ENCODE measurements around the gene ATP1A3. TPM values are rescaled to one million over a fixed set of nuclear protein-coding genes. Genes with fewer than 3 reads are reported as not detected.

Gene ATP1A3
- total RNA-seq, 4 donors from 2014 or later = 0.35 to 1.3 (median 0.81) TPM

DNA sequence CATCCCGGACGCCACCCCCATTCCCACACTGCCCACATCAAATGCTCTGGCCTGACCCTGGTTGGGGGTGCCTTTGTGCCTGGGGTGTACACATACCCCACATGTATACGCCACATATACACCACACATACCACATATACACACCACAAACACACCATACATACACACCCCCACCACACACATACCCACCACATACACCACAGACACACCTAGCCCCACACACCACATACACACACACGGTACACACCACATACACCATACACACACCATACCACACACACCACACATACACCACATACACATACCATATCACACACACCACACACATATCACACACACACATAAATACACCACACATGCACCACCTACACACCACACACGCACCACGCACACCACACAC lies 75.9 kb downstream of the ATP1A3 start:
- H3K36me3 ChIP-seq = no peaks in the 10 kb centered on the region
- peaks cover 0 to 19% (median 9%) of the 10 kb centered on the region in 4 donors for H3K4me1 ChIP-seq
- no peak overlapping the region for H3K4me3 ChIP-seq
- no peak for TF ChIP-seq POLR2A (IDR thresholded peaks at IDR 0.05)
- TF ChIP-seq, protein P1, sequence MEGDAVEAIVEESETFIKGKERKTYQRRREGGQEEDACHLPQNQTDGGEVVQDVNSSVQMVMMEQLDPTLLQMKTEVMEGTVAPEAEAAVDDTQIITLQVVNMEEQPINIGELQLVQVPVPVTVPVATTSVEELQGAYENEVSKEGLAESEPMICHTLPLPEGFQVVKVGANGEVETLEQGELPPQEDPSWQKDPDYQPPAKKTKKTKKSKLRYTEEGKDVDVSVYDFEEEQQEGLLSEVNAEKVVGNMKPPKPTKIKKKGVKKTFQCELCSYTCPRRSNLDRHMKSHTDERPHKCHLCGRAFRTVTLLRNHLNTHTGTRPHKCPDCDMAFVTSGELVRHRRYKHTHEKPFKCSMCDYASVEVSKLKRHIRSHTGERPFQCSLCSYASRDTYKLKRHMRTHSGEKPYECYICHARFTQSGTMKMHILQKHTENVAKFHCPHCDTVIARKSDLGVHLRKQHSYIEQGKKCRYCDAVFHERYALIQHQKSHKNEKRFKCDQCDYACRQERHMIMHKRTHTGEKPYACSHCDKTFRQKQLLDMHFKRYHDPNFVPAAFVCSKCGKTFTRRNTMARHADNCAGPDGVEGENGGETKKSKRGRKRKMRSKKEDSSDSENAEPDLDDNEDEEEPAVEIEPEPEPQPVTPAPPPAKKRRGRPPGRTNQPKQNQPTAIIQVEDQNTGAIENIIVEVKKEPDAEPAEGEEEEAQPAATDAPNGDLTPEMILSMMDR (IDR thresholded peaks at IDR 0.05) = no peak
- no peaks in the 10 kb centered on the region for H3K9me3 ChIP-seq
- peaks cover 0 to 41% of the 10 kb centered on the region in 2 donors for H3K27me3 ChIP-seq
- no peak overlapping the region for H3K27ac ChIP-seq
- no peak for DNase-seq

GRCh38 chr19:41917676-41918075 lies 76.4 kb downstream of the ATP1A3 start:
- Histone ChIP-seq H3K27me3 (peaks cover 0 to 43% of the 10 kb centered on the region in 2 donors), H3K9me3 (no peaks in the 10 kb centered on the region), H3K4me3 (no peak overlapping the region), H3K4me1 (peaks cover 0 to 24% (median 13%) of the 10 kb centered on the region in 4 donors), H3K36me3 (no peaks in the 10 kb centered on the region), H3K27ac (no peak overlapping the region)
- DNase-seq = no peak
- TF ChIP-seq, protein P1 (IDR thresholded peaks at IDR 0.05) = no peak
- TF ChIP-seq POLR2A (IDR thresholded peaks at IDR 0.05) = no peak

Other genes with a start within 250 kb of the ATP1A3 start
- 10 to 100 TPM in 2 of 4 donors, 1 to 10 TPM in 1, not detected in 1; 6.8 to 31.9 (median 10.5) TPM for gene CEACAM6, start 238.7 kb downstream of the ATP1A3 start, total RNA-seq
- not detected for gene CEACAM3, start 197.6 kb downstream of the ATP1A3 start, total RNA-seq
- not detected for gene LYPD4, start 149.5 kb downstream of the ATP1A3 start, total RNA-seq
- gene DMRTC2, start 149.2 kb downstream of the ATP1A3 start, total RNA-seq = not detected
- gene RPS19, start 134.0 kb downstream of the ATP1A3 start, total RNA-seq = 100 to 1,000 TPM; 363 to 861 (median 619) TPM
- gene CD79A, start 117.0 kb downstream of the ATP1A3 start, total RNA-seq = 10 to 100 TPM in 1 of 4 donors, 1 to 10 TPM in 3; 2.8 to 65.2 (median 4.2) TPM
- gene ARHGEF1, start 111.0 kb downstream of the ATP1A3 start, total RNA-seq = 100 to 1,000 TPM in 3 of 4 donors, 10 to 100 TPM in 1; 90.0 to 368 (median 148) TPM
- 1 to 10 TPM in 2 of 4 donors, under 1 TPM in 1, not detected in 1; 0.94 to 1.7 (median 1.7) TPM for gene ERFL, start 65.8 kb downstream of the ATP1A3 start, total RNA-seq
- 100 to 1,000 TPM in 3 of 4 donors, 10 to 100 TPM in 1; 81.7 to 146 (median 124) TPM for gene RABAC1, start 34.9 kb downstream of the ATP1A3 start, total RNA-seq
- gene GRIK5, start 76.0 kb upstream of the ATP1A3 start, total RNA-seq = 1 to 10 TPM in 2 of 4 donors, under 1 TPM in 2; 0.57 to 7.4 (median 0.89) TPM
- gene ZNF574, start 81.9 kb upstream of the ATP1A3 start, total RNA-seq = 10 to 100 TPM; 11.0 to 24.2 (median 17.0) TPM
- gene POU2F2, start 138.2 kb upstream of the ATP1A3 start, total RNA-seq = 10 to 100 TPM in 1 of 4 donors, 1 to 10 TPM in 2, under 1 TPM in 1; 0.88 to 30.5 (median 3.2) TPM
- gene DEDD2, start 223.4 kb upstream of the ATP1A3 start, total RNA-seq = 10 to 100 TPM; 20.6 to 60.2 (median 51.6) TPM
- 10 to 100 TPM in 3 of 4 donors, 1 to 10 TPM in 1; 9.1 to 14.0 (median 12.3) TPM for gene ZNF526, start 226.1 kb upstream of the ATP1A3 start, total RNA-seq
- gene GSK3A, start 248.4 kb upstream of the ATP1A3 start, total RNA-seq = 10 to 100 TPM; 31.4 to 44.1 (median 41.0) TPM

All from Peyer's patch (tissue), 4 donors.